Suprapubic skin (tissue), 4 donors: ENCODE measurements around the gene USP19.

Experiments used
- EP300 ChIP-seq: sonication (generic); formaldehyde crosslinking; IDR thresholded peaks from one replicate; pipeline ENCODE4 v1.6.1; 2017; ENCODE audit warnings: antibody characterized with exemption
- POLR2A ChIP-seq, 2 donors: fragments of 450-650 bp; IDR thresholded peaks; one replicate each; pipeline ENCODE4 v1.6.1; 2017; ENCODE audit warnings: antibody characterized with exemption in 2 of 2, mild to moderate bottlenecking in 2 of 2, moderate library complexity in 2 of 2
- POLR2AphosphoS5 ChIP-seq, 3 donors: sonication (generic); formaldehyde crosslinking; IDR thresholded peaks; one replicate each; pipeline ENCODE4 v1.6.1; 2017; ENCODE audit warnings: antibody characterized with exemption in 3 of 3
- TF ChIP-seq, protein P1 (sequence below), 2 donors: fragments of 200-600 bp in 1 of 2; fragments of 450-650 bp in 1 of 2; sonication (generic) in 1 of 2; IDR thresholded peaks; one replicate each; pipeline ENCODE4 v1.5.1; 2016 to 2019; ENCODE audit warnings: antibody characterized with exemption in 2 of 2, mild to moderate bottlenecking in 1 of 2, moderate library complexity in 1 of 2

DNA sequence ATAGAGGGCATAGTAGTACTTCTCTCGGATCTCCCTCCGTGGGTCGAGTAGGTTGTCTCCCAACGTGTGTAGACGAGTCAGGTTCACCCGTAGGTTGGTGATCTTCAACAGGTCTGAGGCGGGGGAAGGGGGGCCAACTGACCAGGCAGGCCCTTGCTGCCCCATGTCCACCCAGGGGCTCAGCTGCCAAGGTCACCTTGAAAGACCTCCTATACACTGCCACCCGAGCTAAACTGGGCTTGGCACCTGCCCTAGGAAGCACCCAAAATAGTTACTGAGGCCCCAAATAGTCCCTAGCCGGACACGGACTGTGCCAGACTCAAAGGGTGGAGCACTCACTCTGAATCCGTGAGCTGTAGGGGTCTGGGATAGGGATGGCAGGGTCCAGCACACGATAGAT, 10.4 kb upstream of the USP19 start:
- TF ChIP-seq POLR2A (IDR thresholded peaks at IDR 0.05) = no peak
- TF ChIP-seq, protein P1, sequence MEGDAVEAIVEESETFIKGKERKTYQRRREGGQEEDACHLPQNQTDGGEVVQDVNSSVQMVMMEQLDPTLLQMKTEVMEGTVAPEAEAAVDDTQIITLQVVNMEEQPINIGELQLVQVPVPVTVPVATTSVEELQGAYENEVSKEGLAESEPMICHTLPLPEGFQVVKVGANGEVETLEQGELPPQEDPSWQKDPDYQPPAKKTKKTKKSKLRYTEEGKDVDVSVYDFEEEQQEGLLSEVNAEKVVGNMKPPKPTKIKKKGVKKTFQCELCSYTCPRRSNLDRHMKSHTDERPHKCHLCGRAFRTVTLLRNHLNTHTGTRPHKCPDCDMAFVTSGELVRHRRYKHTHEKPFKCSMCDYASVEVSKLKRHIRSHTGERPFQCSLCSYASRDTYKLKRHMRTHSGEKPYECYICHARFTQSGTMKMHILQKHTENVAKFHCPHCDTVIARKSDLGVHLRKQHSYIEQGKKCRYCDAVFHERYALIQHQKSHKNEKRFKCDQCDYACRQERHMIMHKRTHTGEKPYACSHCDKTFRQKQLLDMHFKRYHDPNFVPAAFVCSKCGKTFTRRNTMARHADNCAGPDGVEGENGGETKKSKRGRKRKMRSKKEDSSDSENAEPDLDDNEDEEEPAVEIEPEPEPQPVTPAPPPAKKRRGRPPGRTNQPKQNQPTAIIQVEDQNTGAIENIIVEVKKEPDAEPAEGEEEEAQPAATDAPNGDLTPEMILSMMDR (IDR thresholded peaks at IDR 0.05) = no peak
- TF ChIP-seq POLR2AphosphoS5 (IDR thresholded peaks at IDR 0.05) = no peak
- no peak for TF ChIP-seq EP300
